ENCODE measurements around the gene FANCB. TPM values are rescaled to one million over a fixed set of nuclear protein-coding genes. Genes with fewer than 3 reads are reported as not detected.

FANCB gene
- total and polyA plus RNA-seq, 8 donors = 0.08 to 0.83 (median 0.33) TPM

GRCh38 chrX:14899607-14900006 is 26.7 kb upstream of the FANCB start:
- no peak for DNase-seq
- H3K36me3 ChIP-seq = no peaks in the 10 kb centered on the region
- no peak for FAIRE-seq
- H3K27me3 ChIP-seq = no peaks in the 10 kb centered on the region
- H3K9me3 ChIP-seq = no peaks in the 10 kb centered on the region
- no peaks in the 10 kb centered on the region for H3K4me1 ChIP-seq
- peak in 2 of 4 donors; percentile 42 to 50 for ATAC-seq
- no peak for TF ChIP-seq CTCF (IDR thresholded peaks at IDR 0.05)
- intact Hi-C loops (cut with DNase I) = no loop called here
- no peak overlapping the region for H3K4me3 ChIP-seq
- no peak overlapping the region for H3K27ac ChIP-seq

- Histone ChIP-seq H3K36me3 (no peaks in the 10 kb centered on the region), H3K27ac (no peak overlapping the region), H3K4me1 (no peaks in the 10 kb centered on the region), H3K27me3 (no peaks in the 10 kb centered on the region), H3K9me3 (no peaks in the 10 kb centered on the region), H3K4me3 (no peak overlapping the region)
- ATAC-seq (no peak), FAIRE-seq (no peak), DNase-seq (no peak)
- intact Hi-C loops (cut with DNase I) = no loop called here
- no peak for TF ChIP-seq CTCF (IDR thresholded peaks at IDR 0.05)
- WGBS, 2 donors = 70 to 83% methylated on average over 2 of the region's 2 CpGs
These were observed 24.2 kb upstream of the FANCB start for GRCh38 chrX:14897042-14897441.

DNA sequence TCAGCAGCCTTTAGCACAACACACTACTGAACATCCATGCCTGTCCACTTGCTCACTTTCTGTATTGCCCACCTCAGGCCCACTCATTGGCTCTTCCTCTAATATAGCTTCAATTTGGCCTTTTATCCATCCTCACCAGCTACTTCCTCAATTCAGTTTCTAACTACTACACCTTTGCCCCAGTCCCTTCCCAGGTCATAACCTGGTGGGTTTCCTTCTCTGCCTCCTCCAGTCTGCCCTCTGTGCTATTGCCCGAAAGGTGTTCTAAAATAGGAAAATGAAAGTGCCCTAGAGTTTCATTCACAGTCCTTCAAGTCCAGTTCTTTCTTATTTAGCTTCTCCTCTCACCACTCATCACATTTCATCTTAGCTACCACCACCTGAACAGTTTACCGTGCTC is 23.4 kb upstream of the FANCB start:
- H3K4me1 ChIP-seq = no peaks in the 10 kb centered on the region
- WGBS, 2 donors = 88 to 94% methylated on average over 2 of the region's 2 CpGs
- no peak overlapping the region for H3K4me3 ChIP-seq
- no peak for DNase-seq
- intact Hi-C loops (cut with DNase I) = no loop called here
- TF ChIP-seq CTCF (IDR thresholded peaks at IDR 0.05) = no peak
- H3K9me3 ChIP-seq = no peaks in the 10 kb centered on the region
- H3K36me3 ChIP-seq = no peaks in the 10 kb centered on the region
- no peaks in the 10 kb centered on the region for H3K27me3 ChIP-seq
- FAIRE-seq = no peak
- H3K27ac ChIP-seq = no peak overlapping the region
- ATAC-seq = no peak

GRCh38 chrX:14886252-14886651 is 13.4 kb upstream of the FANCB start:
- intact Hi-C loops (cut with DNase I) = no loop called here
- no peak for ATAC-seq
- 61 to 88% methylated on average over 3 of the region's 3 CpGs for WGBS, 2 donors
- H3K4me1 ChIP-seq = no peaks in the 10 kb centered on the region
- no peaks in the 10 kb centered on the region for H3K9me3 ChIP-seq
- H3K27ac ChIP-seq = no peak overlapping the region
- H3K4me3 ChIP-seq = no peak overlapping the region
- no peak for FAIRE-seq
- H3K36me3 ChIP-seq = no peaks in the 10 kb centered on the region
- H3K27me3 ChIP-seq = no peaks in the 10 kb centered on the region
- DNase-seq = no peak
- TF ChIP-seq CTCF (IDR thresholded peaks at IDR 0.05) = no peak

- TF ChIP-seq CTCF (IDR thresholded peaks at IDR 0.05) = no peak
- Histone ChIP-seq H3K4me3 (no peak overlapping the region), H3K9me3 (no peaks in the 10 kb centered on the region), H3K27me3 (no peaks in the 10 kb centered on the region), H3K27ac (no peak overlapping the region), H3K36me3 (no peaks in the 10 kb centered on the region), H3K4me1 (no peaks in the 10 kb centered on the region)
- ATAC-seq (no peak), FAIRE-seq (peak; percentile 39), DNase-seq (no peak)
- intact Hi-C loops (cut with DNase I) = no loop called here
- WGBS, 2 donors = 45 to 81% methylated on average over 1 of the region's 1 CpG
These were observed 11.8 kb upstream of the FANCB start for GRCh38 chrX:14884714-14885113.

All from pancreas (tissue), 10 donors.